ENCODE measurements around the gene TIMP2. TPM values are rescaled to one million over a fixed set of nuclear protein-coding genes. Genes with fewer than 3 reads are reported as not detected.

TIMP2 gene
- total RNA-seq, 1 donor from 2014 or later: 1,096 TPM

DNA sequence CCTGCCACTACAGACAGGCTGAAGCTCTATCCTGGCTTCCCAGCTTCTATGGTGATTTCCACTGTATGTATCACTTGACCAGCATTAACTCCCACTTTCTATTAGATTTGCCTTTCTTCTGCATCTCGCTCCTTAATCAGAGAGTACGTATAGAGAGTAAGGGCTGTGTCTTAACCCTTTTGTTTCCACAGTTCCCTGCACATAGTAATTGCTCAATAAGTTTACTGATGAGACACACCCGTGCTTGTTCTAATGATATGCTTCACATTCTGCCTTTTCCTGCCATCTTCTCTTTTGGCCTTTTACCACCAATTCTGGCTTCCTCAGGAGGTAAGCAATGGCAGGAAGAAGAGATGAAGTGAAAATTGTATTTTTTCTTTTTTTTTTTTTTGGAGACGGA, 64.0 kb downstream of the TIMP2 start:
- peaks cover 28% of the 10 kb centered on the region for H3K36me3 Mint-ChIP-seq (ENCODE audit: unreplicated experiment)
- TF ChIP-seq, protein P1, sequence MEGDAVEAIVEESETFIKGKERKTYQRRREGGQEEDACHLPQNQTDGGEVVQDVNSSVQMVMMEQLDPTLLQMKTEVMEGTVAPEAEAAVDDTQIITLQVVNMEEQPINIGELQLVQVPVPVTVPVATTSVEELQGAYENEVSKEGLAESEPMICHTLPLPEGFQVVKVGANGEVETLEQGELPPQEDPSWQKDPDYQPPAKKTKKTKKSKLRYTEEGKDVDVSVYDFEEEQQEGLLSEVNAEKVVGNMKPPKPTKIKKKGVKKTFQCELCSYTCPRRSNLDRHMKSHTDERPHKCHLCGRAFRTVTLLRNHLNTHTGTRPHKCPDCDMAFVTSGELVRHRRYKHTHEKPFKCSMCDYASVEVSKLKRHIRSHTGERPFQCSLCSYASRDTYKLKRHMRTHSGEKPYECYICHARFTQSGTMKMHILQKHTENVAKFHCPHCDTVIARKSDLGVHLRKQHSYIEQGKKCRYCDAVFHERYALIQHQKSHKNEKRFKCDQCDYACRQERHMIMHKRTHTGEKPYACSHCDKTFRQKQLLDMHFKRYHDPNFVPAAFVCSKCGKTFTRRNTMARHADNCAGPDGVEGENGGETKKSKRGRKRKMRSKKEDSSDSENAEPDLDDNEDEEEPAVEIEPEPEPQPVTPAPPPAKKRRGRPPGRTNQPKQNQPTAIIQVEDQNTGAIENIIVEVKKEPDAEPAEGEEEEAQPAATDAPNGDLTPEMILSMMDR (IDR thresholded peaks at IDR 0.05): no peak
- H3K27ac Mint-ChIP-seq (ENCODE audit: unreplicated experiment): peak overlapping the region; percentile 99
- no peaks in the 10 kb centered on the region for H3K27me3 Mint-ChIP-seq (ENCODE audit: unreplicated experiment)
- H3K4me3 Mint-ChIP-seq (ENCODE audit: unreplicated experiment): no peak overlapping the region
- H3K4me1 Mint-ChIP-seq (ENCODE audit: unreplicated experiment): peaks cover 39% of the 10 kb centered on the region
- no peak for DNase-seq (ENCODE audit: extremely low spot score, unreplicated experiment)
- no peaks in the 10 kb centered on the region for H3K9me3 Mint-ChIP-seq (ENCODE audit: unreplicated experiment)

- Mint-ChIP-seq H3K27ac (ENCODE audit: unreplicated experiment) (no peak overlapping the region), H3K27me3 (ENCODE audit: unreplicated experiment) (no peaks in the 10 kb centered on the region), H3K4me1 (ENCODE audit: unreplicated experiment) (peaks cover 25% of the 10 kb centered on the region), H3K9me3 (ENCODE audit: unreplicated experiment) (no peaks in the 10 kb centered on the region), H3K36me3 (ENCODE audit: unreplicated experiment) (peaks cover 42% of the 10 kb centered on the region), H3K4me3 (ENCODE audit: unreplicated experiment) (no peak overlapping the region)
- TF ChIP-seq, protein P1 (IDR thresholded peaks at IDR 0.05): no peak
- no peak for DNase-seq (ENCODE audit: extremely low spot score, unreplicated experiment)
These were observed 66.1 kb downstream of the TIMP2 start for GRCh38 chr17:78859051-78859450.

GRCh38 chr17:78857266-78857665, 67.9 kb downstream of the TIMP2 start:
- Mint-ChIP-seq H3K4me3 (ENCODE audit: unreplicated experiment) (no peak overlapping the region), H3K9me3 (ENCODE audit: unreplicated experiment) (no peaks in the 10 kb centered on the region), H3K27me3 (ENCODE audit: unreplicated experiment) (no peaks in the 10 kb centered on the region), H3K27ac (ENCODE audit: unreplicated experiment) (no peak overlapping the region), H3K36me3 (ENCODE audit: unreplicated experiment) (peaks cover 47% of the 10 kb centered on the region), H3K4me1 (ENCODE audit: unreplicated experiment) (peaks cover 15% of the 10 kb centered on the region)
- TF ChIP-seq, protein P1 (IDR thresholded peaks at IDR 0.05): no peak
- DNase-seq (ENCODE audit: extremely low spot score, unreplicated experiment): no peak

- no peak overlapping the region for H3K27ac Mint-ChIP-seq (ENCODE audit: unreplicated experiment)
- no peak for DNase-seq (ENCODE audit: extremely low spot score, unreplicated experiment)
- H3K36me3 Mint-ChIP-seq (ENCODE audit: unreplicated experiment): peaks cover 47% of the 10 kb centered on the region
- TF ChIP-seq, protein P1 (IDR thresholded peaks at IDR 0.05): no peak
- no peaks in the 10 kb centered on the region for H3K9me3 Mint-ChIP-seq (ENCODE audit: unreplicated experiment)
- H3K4me3 Mint-ChIP-seq (ENCODE audit: unreplicated experiment): no peak overlapping the region
- H3K27me3 Mint-ChIP-seq (ENCODE audit: unreplicated experiment): no peaks in the 10 kb centered on the region
- peaks cover 2% of the 10 kb centered on the region for H3K4me1 Mint-ChIP-seq (ENCODE audit: unreplicated experiment)
These were observed 69.5 kb downstream of the TIMP2 start for GRCh38 chr17:78855561-78856165.

GRCh38 chr17:78854508-78854907, 70.7 kb downstream of the TIMP2 start:
- H3K4me1 Mint-ChIP-seq (ENCODE audit: unreplicated experiment): no peaks in the 10 kb centered on the region
- H3K4me3 Mint-ChIP-seq (ENCODE audit: unreplicated experiment): no peak overlapping the region
- no peaks in the 10 kb centered on the region for H3K9me3 Mint-ChIP-seq (ENCODE audit: unreplicated experiment)
- H3K36me3 Mint-ChIP-seq (ENCODE audit: unreplicated experiment): peaks cover 43% of the 10 kb centered on the region
- TF ChIP-seq, protein P1 (IDR thresholded peaks at IDR 0.05): no peak
- DNase-seq (ENCODE audit: extremely low spot score, unreplicated experiment): no peak
- H3K27me3 Mint-ChIP-seq (ENCODE audit: unreplicated experiment): no peaks in the 10 kb centered on the region
- no peak overlapping the region for H3K27ac Mint-ChIP-seq (ENCODE audit: unreplicated experiment)
